SK-N-SH (cell line): Measurements from ENCODE around the gene FRRS1. TPM values are rescaled to one million over a fixed set of nuclear protein-coding genes. Genes with fewer than 3 reads are reported as not detected.

Source experiments
- CTCF ChIA-PET: fragments of 300-600, 350-600 bp; formaldehyde crosslinking; extraction: SDS; loops from one replicate; lab custom pipeline; 2021; lab: Yijun Ruan, JAX
- POLR2A ChIA-PET: fragments of 350-600 bp; sonication (Branson Sonifier 250); formaldehyde crosslinking; extraction: SDS; loops from one replicate; lab custom pipeline; 2020; ENCODE audit warnings: antibody characterized with exemption, inconsistent platforms; lab: Yijun Ruan, JAX
- DNase-seq: peaks from one replicate; pipeline ENCODE4 v3.0.0; 2012
- H2AFZ ChIP-seq: fragments of 200-600 bp; sonication (generic); 2 replicates; pipeline ENCODE4 v1.8.1; 2016; ENCODE audit warnings: antibody characterized with exemption, mild to moderate bottlenecking, low read depth
- H3F3A ChIP-seq: fragments of 200-600 bp; sonication (generic); replicated peaks from 2 replicates; pipeline ENCODE3; 2016; ENCODE audit warnings: antibody characterized with exemption, mild to moderate bottlenecking; ENCODE audit not compliant: insufficient read depth
- H3K27ac ChIP-seq, 2 experiments: fragments of 200-500 bp in 1 of 2; fragments of 200-600 bp in 1 of 2; sonication (Bioruptor generic) in 1 of 2; sonication (generic), shearing (Covaris generic) in 1 of 2; 2 replicates each; pipeline versions ENCODE4 v1.5.1 to v1.6.1; 2014 to 2016; ENCODE audit warnings: low read depth in 2 of 2, inconsistent platforms in 1 of 2, low read length in 1 of 2, mild to moderate bottlenecking in 1 of 2, mixed read lengths in 1 of 2
- H3K27me3 ChIP-seq: fragments of 200-600 bp; sonication (generic), shearing (Covaris generic); 2 replicates; pipeline ENCODE4 v1.6.1; 2016; ENCODE audit warnings: mixed run types; ENCODE audit not compliant: insufficient read depth
- H3K36me3 ChIP-seq, 2 experiments: fragments of 200-500 bp in 1 of 2; fragments of 200-600 bp in 1 of 2; sonication (Bioruptor generic) in 1 of 2; sonication (generic) in 1 of 2; replicated peaks in 1 of 2; 2 replicates each; pipeline versions ENCODE3 to v1.5.1; 2014 to 2016; ENCODE audit warnings: low read length in 1 of 2, mild to moderate bottlenecking in 1 of 2; ENCODE audit not compliant: insufficient read depth in 2 of 2, control insufficient read depth in 1 of 2
- H3K4me1 ChIP-seq, 2 experiments: fragments of 200-500 bp in 1 of 2; fragments of 200-600 bp in 1 of 2; sonication (Bioruptor generic) in 1 of 2; sonication (generic), shearing (Covaris generic) in 1 of 2; 2 replicates each; pipeline versions ENCODE4 v1.5.1 to v1.6.1; 2014 to 2016; ENCODE audit warnings: low read depth in 1 of 2, low read length in 1 of 2, mixed run types in 1 of 2; ENCODE audit not compliant: insufficient read depth in 2 of 2, control insufficient read depth in 1 of 2
- H3K4me2 ChIP-seq: fragments of 200-600 bp; sonication (generic), shearing (Covaris generic); 2 replicates; pipeline ENCODE4 v1.6.1; 2017; ENCODE audit warnings: mixed run types
- H3K4me3 ChIP-seq, 2 experiments: fragments of 200-500 bp in 1 of 2; fragments of 200-600 bp in 1 of 2; sonication (Bioruptor generic) in 1 of 2; sonication (generic), shearing (Covaris generic) in 1 of 2; 2 replicates each; pipeline versions ENCODE4 v1.5.1 to v1.8.1; 2014 to 2016; ENCODE audit warnings: low read depth in 2 of 2, inconsistent platforms in 1 of 2, low read length in 1 of 2, mild to moderate bottlenecking in 1 of 2, mixed read lengths in 1 of 2, moderate library complexity in 1 of 2
- H3K79me2 ChIP-seq: fragments of 200-600 bp; sonication (generic); 2 replicates; pipeline ENCODE4 v1.8.1; 2017; ENCODE audit warnings: mild to moderate bottlenecking; ENCODE audit not compliant: insufficient read depth
- H3K9ac ChIP-seq: fragments of 200-600 bp; sonication (generic); 2 replicates; pipeline ENCODE4 v1.6.1; 2017; ENCODE audit warnings: mixed run types
- H3K9me2 ChIP-seq: fragments of 200-600 bp; sonication (generic); 2 replicates; pipeline ENCODE4 v1.6.1; 2017; ENCODE audit warnings: mixed run types
- H3K9me3 ChIP-seq: fragments of 200-600 bp; sonication (generic); 2 replicates; pipeline ENCODE4 v1.6.1; 2017; ENCODE audit warnings: mixed run types, mild to moderate bottlenecking, moderate library complexity
- H4K20me1 ChIP-seq: fragments of 200-600 bp; sonication (generic); 2 replicates; pipeline ENCODE4 v1.6.1; 2017; ENCODE audit warnings: mild to moderate bottlenecking, mixed run types; ENCODE audit not compliant: insufficient read depth
- EZH2phosphoT487 ChIP-seq: fragments of 200-600 bp; sonication (generic); IDR thresholded peaks from 2 replicates; pipeline ENCODE4 v1.6.1; 2017; ENCODE audit warnings: low read depth, mixed run types, mild to moderate bottlenecking, antibody characterized with exemption, moderate library complexity, borderline replicate concordance
- GABPA ChIP-seq: IDR thresholded peaks from 2 replicates; pipeline ENCODE4 v1.4.0; 2012; ENCODE audit warnings: low read depth, mild to moderate bottlenecking
- JUND ChIP-seq: IDR thresholded peaks from 2 replicates; pipeline ENCODE4 v1.4.0; 2012
- MEF2A ChIP-seq: IDR thresholded peaks from 2 replicates; pipeline ENCODE4 v1.4.0; 2012; ENCODE audit warnings: low read depth, borderline replicate concordance
- NFIC ChIP-seq: IDR thresholded peaks from 2 replicates; pipeline ENCODE4 v1.4.0; 2012; ENCODE audit warnings: borderline replicate concordance
- NRF1 ChIP-seq: IDR thresholded peaks from 2 replicates; pipeline ENCODE4 v1.6.1; 2012; ENCODE audit warnings: low read depth, mild to moderate bottlenecking, low read length
- RAD21 ChIP-seq: IDR thresholded peaks from 2 replicates; pipeline ENCODE4 v1.6.1; 2012; ENCODE audit warnings: mild to moderate bottlenecking, low read length
- SIN3A ChIP-seq: IDR thresholded peaks from 2 replicates; pipeline ENCODE4 v1.6.1; 2012; ENCODE audit warnings: low read depth, mild to moderate bottlenecking, low read length, moderate library complexity, borderline replicate concordance
- TAF1 ChIP-seq: IDR thresholded peaks from 2 replicates; pipeline ENCODE4 v1.6.1; 2012; ENCODE audit warnings: low read depth, mild to moderate bottlenecking, low read length, moderate library complexity, borderline replicate concordance
- TCF12 ChIP-seq: IDR thresholded peaks from 2 replicates; pipeline ENCODE4 v1.4.0; 2012
- WGBS: methylation state at CpG from one replicate; pipeline ENCODE4 v1.1.6; 2017; ENCODE audit warnings: low lambda C conversion rate; 5-methylcytosine and 5-hydroxymethylcytosine counted together
- polyA plus RNA-seq, 3 experiments: library from polyadenylated mRNA; depleted of rRNA; stranded (reverse); fragments of >200 nt; gene quantifications; 2 replicates each; pipeline ENCODE4 v1.2.3, GENCODE V29; 2012
- TF ChIP-seq, protein P1 (sequence below): fragments of 150-350 bp; IDR thresholded peaks from 2 replicates; pipeline ENCODE4 v1.6.1; 2017; ENCODE audit warnings: antibody characterized with exemption, low read length, low read depth, borderline replicate concordance
- TF ChIP-seq, protein P2 (sequence below): fragments of 200-600 bp; sonication (generic); IDR thresholded peaks from 2 replicates; pipeline ENCODE4 v1.6.1; 2017; ENCODE audit warnings: antibody characterized with exemption, mild to moderate bottlenecking, moderate library complexity
- TF ChIP-seq, protein P3 (sequence below): IDR thresholded peaks from 2 replicates; pipeline ENCODE4 v1.4.0; 2012; ENCODE audit warnings: low read depth, borderline replicate concordance
- TF ChIP-seq, protein P4 (sequence below): fragments of 150-350 bp; IDR thresholded peaks from 2 replicates; pipeline ENCODE4 v1.6.1; 2016; ENCODE audit warnings: mild to moderate bottlenecking, low read depth, low read length

The FRRS1 gene
- polyA plus RNA-seq, 1 of the 3 experiments (the other 2 are of a cell fraction), result 1.9 TPM

DNA sequence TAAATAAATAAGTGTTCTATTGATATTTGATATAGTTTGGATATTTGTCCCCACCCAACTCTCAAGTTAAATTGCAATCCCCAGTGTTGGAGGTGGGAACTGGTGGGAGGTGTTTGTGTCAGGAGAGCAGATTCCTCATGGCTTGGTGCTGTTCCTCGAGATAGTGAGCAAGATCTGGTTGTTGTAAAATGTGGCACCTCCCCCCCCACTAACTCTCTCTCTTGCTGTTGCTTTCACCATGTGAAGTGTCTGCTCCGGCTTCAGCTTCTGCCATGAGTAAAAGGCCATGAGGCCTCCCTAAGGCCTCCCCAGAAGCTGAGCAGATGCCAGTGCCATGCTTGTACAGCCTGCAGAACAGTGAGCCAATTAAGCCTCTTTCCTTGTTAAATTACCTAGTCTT is 20.8 kb downstream of the FRRS1 start:
- Histone ChIP-seq H4K20me1 (no peaks in the 10 kb centered on the region), H3K36me3 (no peaks in the 10 kb centered on the region), H3K9me2 (no peaks in the 10 kb centered on the region), H3K4me3 (no peak overlapping the region), H3K79me2 (no peaks in the 10 kb centered on the region), H3K27me3 (no peaks in the 10 kb centered on the region), H3K9ac (no peak overlapping the region), H3K4me2 (no peak overlapping the region), H3K4me1 (no peaks in the 10 kb centered on the region), H3K27ac (no peak overlapping the region), H2AFZ (no peak overlapping the region), H3K9me3 (no peaks in the 10 kb centered on the region), H3F3A (peaks cover 7% of the 10 kb centered on the region)
- 83% methylated on average over 1 of the region's 2 CpGs for WGBS
- POLR2A ChIA-PET, result no interaction called here
- CTCF ChIA-PET, result no interaction called here
- no peak for DNase-seq
- TF ChIP-seq, protein P1, sequence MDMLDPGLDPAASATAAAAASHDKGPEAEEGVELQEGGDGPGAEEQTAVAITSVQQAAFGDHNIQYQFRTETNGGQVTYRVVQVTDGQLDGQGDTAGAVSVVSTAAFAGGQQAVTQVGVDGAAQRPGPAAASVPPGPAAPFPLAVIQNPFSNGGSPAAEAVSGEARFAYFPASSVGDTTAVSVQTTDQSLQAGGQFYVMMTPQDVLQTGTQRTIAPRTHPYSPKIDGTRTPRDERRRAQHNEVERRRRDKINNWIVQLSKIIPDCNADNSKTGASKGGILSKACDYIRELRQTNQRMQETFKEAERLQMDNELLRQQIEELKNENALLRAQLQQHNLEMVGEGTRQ, result no peak
- TF ChIP-seq, protein P2, sequence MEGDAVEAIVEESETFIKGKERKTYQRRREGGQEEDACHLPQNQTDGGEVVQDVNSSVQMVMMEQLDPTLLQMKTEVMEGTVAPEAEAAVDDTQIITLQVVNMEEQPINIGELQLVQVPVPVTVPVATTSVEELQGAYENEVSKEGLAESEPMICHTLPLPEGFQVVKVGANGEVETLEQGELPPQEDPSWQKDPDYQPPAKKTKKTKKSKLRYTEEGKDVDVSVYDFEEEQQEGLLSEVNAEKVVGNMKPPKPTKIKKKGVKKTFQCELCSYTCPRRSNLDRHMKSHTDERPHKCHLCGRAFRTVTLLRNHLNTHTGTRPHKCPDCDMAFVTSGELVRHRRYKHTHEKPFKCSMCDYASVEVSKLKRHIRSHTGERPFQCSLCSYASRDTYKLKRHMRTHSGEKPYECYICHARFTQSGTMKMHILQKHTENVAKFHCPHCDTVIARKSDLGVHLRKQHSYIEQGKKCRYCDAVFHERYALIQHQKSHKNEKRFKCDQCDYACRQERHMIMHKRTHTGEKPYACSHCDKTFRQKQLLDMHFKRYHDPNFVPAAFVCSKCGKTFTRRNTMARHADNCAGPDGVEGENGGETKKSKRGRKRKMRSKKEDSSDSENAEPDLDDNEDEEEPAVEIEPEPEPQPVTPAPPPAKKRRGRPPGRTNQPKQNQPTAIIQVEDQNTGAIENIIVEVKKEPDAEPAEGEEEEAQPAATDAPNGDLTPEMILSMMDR, result no peak

DNA sequence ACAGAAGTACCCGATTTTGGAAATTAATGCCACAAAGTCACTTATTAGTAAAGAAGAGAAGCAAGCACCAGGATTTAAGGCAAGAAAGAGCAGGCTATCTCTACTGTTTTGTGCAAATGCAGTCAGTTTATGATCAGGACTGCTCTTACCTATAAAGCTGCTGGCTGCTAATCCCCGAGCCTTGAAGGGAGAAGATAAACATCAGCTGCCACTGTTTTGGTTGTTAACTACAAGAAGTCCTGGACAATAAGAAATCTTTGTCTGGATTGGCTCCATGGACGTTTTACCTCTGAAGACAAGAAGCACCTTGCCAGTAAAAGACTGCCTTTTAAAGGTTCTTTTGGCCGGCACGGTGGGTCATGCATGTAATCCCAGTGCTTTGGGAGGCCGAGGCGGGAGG is 21.4 kb downstream of the FRRS1 start:
- H3K27me3 ChIP-seq, result no peaks in the 10 kb centered on the region
- H3K4me3 ChIP-seq, result no peak overlapping the region
- no peak overlapping the region for H2AFZ ChIP-seq
- H3K4me2 ChIP-seq, result no peak overlapping the region
- H3F3A ChIP-seq, result peaks cover 7% of the 10 kb centered on the region
- no peak overlapping the region for H3K9ac ChIP-seq
- H3K27ac ChIP-seq, result no peak overlapping the region
- WGBS, result 87% methylated on average over 7 of the region's 7 CpGs
- no peaks in the 10 kb centered on the region for H3K79me2 ChIP-seq
- ChIA-PET CTCF (no interaction called here), POLR2A (no interaction called here)
- H3K9me2 ChIP-seq, result no peaks in the 10 kb centered on the region
- DNase-seq, result no peak
- TF ChIP-seq NRF1 (no peak), GABPA (no peak), NFIC (no peak), JUND (no peak), TAF1 (no peak), RAD21 (no peak), TCF12 (no peak), MEF2A (no peak), EZH2phosphoT487 (no peak), SIN3A (no peak)
- TF ChIP-seq, protein P3, sequence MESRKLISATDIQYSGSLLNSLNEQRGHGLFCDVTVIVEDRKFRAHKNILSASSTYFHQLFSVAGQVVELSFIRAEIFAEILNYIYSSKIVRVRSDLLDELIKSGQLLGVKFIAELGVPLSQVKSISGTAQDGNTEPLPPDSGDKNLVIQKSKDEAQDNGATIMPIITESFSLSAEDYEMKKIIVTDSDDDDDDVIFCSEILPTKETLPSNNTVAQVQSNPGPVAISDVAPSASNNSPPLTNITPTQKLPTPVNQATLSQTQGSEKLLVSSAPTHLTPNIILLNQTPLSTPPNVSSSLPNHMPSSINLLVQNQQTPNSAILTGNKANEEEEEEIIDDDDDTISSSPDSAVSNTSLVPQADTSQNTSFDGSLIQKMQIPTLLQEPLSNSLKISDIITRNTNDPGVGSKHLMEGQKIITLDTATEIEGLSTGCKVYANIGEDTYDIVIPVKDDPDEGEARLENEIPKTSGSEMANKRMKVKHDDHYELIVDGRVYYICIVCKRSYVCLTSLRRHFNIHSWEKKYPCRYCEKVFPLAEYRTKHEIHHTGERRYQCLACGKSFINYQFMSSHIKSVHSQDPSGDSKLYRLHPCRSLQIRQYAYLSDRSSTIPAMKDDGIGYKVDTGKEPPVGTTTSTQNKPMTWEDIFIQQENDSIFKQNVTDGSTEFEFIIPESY, result no peak
- TF ChIP-seq, protein P4, sequence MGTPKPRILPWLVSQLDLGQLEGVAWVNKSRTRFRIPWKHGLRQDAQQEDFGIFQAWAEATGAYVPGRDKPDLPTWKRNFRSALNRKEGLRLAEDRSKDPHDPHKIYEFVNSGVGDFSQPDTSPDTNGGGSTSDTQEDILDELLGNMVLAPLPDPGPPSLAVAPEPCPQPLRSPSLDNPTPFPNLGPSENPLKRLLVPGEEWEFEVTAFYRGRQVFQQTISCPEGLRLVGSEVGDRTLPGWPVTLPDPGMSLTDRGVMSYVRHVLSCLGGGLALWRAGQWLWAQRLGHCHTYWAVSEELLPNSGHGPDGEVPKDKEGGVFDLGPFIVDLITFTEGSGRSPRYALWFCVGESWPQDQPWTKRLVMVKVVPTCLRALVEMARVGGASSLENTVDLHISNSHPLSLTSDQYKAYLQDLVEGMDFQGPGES, result no peak
- no peaks in the 10 kb centered on the region for H3K4me1 ChIP-seq
- H4K20me1 ChIP-seq, result no peaks in the 10 kb centered on the region
- H3K36me3 ChIP-seq, result no peaks in the 10 kb centered on the region
- no peaks in the 10 kb centered on the region for H3K9me3 ChIP-seq
